ENCODE data around the gene FRG1.
"Not testable (repeated sequence)": the region's sequence is repeated elsewhere in the genome, so short reads cannot be mapped to it uniquely, and the experiment has no call there.

The FRG1 gene

GRCh38 chr4:189944077-189944476 is 3.4 kb downstream of the FRG1 start:
- WGBS, 2 experiments, result 94 to 95% methylated on average over 5 of the region's 5 CpGs

GRCh38 chr4:189946906-189947305 is 6.2 kb downstream of the FRG1 start:
- not testable (repeated sequence) for H3K9me3 ChIP-seq (ENCODE audit: control insufficient read depth, low read length); H3K27ac ChIP-seq (ENCODE audit: insufficient read depth, low read depth, low read length, poor library complexity, severe bottlenecking); H3K36me3 ChIP-seq (ENCODE audit: control insufficient read depth, insufficient read depth, low read length); H3K4me1 ChIP-seq (ENCODE audit: control insufficient read depth, insufficient read depth, low read length); H3K27me3 ChIP-seq (ENCODE audit: control insufficient read depth, insufficient read depth, low read length, poor library complexity, severe bottlenecking); H3K4me3 ChIP-seq (ENCODE audit: insufficient read depth, low read depth, low read length)
- WGBS, 2 experiments, result 87 to 93% methylated on average over 12 to 13 of the region's 13 CpGs

More at GRCh38 chr4:189944077-189944476, 3.4 kb downstream of the FRG1 start:
- H3K4me1 ChIP-seq (ENCODE audit: control insufficient read depth, insufficient read depth, low read length); H3K27me3 ChIP-seq (ENCODE audit: control insufficient read depth, insufficient read depth, low read length, poor library complexity, severe bottlenecking); H3K4me3 ChIP-seq (ENCODE audit: insufficient read depth, low read depth, low read length); H3K9me3 ChIP-seq (ENCODE audit: control insufficient read depth, low read length); H3K27ac ChIP-seq (ENCODE audit: insufficient read depth, low read depth, low read length, poor library complexity, severe bottlenecking); H3K36me3 ChIP-seq (ENCODE audit: control insufficient read depth, insufficient read depth, low read length): not testable (repeated sequence)

DNA sequence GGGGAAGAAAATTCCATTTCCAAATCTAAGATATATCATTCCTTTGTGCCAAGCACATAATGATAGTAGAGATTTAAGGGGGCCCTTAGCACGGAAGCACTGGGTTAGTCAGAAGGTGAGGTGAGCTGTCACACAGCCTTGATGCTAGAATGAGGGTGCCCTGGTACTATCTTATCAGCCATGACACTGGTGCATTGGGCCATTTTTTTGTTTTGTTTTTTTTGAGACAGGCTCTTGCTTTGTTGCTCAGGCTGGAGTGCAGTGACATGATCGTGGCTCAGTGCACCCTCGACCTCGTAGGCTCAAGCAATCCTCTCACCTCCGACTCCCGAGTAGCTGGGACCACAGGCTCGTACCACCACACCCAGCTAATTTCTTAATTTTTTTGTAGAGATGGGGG is 7.8 kb downstream of the FRG1 start:
- not testable (repeated sequence) for H3K27ac ChIP-seq (ENCODE audit: insufficient read depth, low read depth, low read length, poor library complexity, severe bottlenecking); H3K36me3 ChIP-seq (ENCODE audit: control insufficient read depth, insufficient read depth, low read length); H3K27me3 ChIP-seq (ENCODE audit: control insufficient read depth, insufficient read depth, low read length, poor library complexity, severe bottlenecking); H3K4me1 ChIP-seq (ENCODE audit: control insufficient read depth, insufficient read depth, low read length); H3K4me3 ChIP-seq (ENCODE audit: insufficient read depth, low read depth, low read length); H3K9me3 ChIP-seq (ENCODE audit: control insufficient read depth, low read length)
- whole genome bisulfite sequencing, 2 experiments, result 80 to 87% methylated on average over 7 of the region's 7 CpGs

GRCh38 chr4:189969291-189969690 is 28.6 kb downstream of the FRG1 start:
- 45 to 50% methylated on average over 1 of the region's 1 CpG for WGBS, 2 experiments
- H3K36me3 ChIP-seq (ENCODE audit: control insufficient read depth, insufficient read depth, low read length); H3K27ac ChIP-seq (ENCODE audit: insufficient read depth, low read depth, low read length, poor library complexity, severe bottlenecking); H3K27me3 ChIP-seq (ENCODE audit: control insufficient read depth, insufficient read depth, low read length, poor library complexity, severe bottlenecking); H3K9me3 ChIP-seq (ENCODE audit: control insufficient read depth, low read length); H3K4me3 ChIP-seq (ENCODE audit: insufficient read depth, low read depth, low read length); H3K4me1 ChIP-seq (ENCODE audit: control insufficient read depth, insufficient read depth, low read length): not testable (repeated sequence)

GRCh38 chr4:189973646-189974045 is 33.0 kb downstream of the FRG1 start:
- H3K27ac ChIP-seq (ENCODE audit: insufficient read depth, low read depth, low read length, poor library complexity, severe bottlenecking), result no peak overlapping the region
- H3K4me1 ChIP-seq (ENCODE audit: control insufficient read depth, insufficient read depth, low read length), result no peaks in the 10 kb centered on the region
- no peaks in the 10 kb centered on the region for H3K36me3 ChIP-seq (ENCODE audit: control insufficient read depth, insufficient read depth, low read length)
- no peak overlapping the region for H3K4me3 ChIP-seq (ENCODE audit: insufficient read depth, low read depth, low read length)
- no peaks in the 10 kb centered on the region for H3K27me3 ChIP-seq (ENCODE audit: control insufficient read depth, insufficient read depth, low read length, poor library complexity, severe bottlenecking)
- no peaks in the 10 kb centered on the region for H3K9me3 ChIP-seq (ENCODE audit: control insufficient read depth, low read length)

GRCh38 chr4:189974056-189974455 is 33.4 kb downstream of the FRG1 start:
- H3K36me3 ChIP-seq (ENCODE audit: control insufficient read depth, insufficient read depth, low read length), result no peaks in the 10 kb centered on the region
- no peak overlapping the region for H3K4me3 ChIP-seq (ENCODE audit: insufficient read depth, low read depth, low read length)
- H3K27me3 ChIP-seq (ENCODE audit: control insufficient read depth, insufficient read depth, low read length, poor library complexity, severe bottlenecking), result no peaks in the 10 kb centered on the region
- no peaks in the 10 kb centered on the region for H3K9me3 ChIP-seq (ENCODE audit: control insufficient read depth, low read length)
- no peak overlapping the region for H3K27ac ChIP-seq (ENCODE audit: insufficient read depth, low read depth, low read length, poor library complexity, severe bottlenecking)
- H3K4me1 ChIP-seq (ENCODE audit: control insufficient read depth, insufficient read depth, low read length), result no peaks in the 10 kb centered on the region
- 63 to 72% methylated on average over 4 to 5 of the region's 5 CpGs for WGBS, 2 experiments

- Histone ChIP-seq H3K9me3 (ENCODE audit: control insufficient read depth, low read length) (no peaks in the 10 kb centered on the region), H3K4me1 (ENCODE audit: control insufficient read depth, insufficient read depth, low read length) (no peaks in the 10 kb centered on the region), H3K4me3 (ENCODE audit: insufficient read depth, low read depth, low read length) (no peak overlapping the region), H3K27ac (ENCODE audit: insufficient read depth, low read depth, low read length, poor library complexity, severe bottlenecking) (no peak overlapping the region), H3K27me3 (ENCODE audit: control insufficient read depth, insufficient read depth, low read length, poor library complexity, severe bottlenecking) (no peaks in the 10 kb centered on the region), H3K36me3 (ENCODE audit: control insufficient read depth, insufficient read depth, low read length) (no peaks in the 10 kb centered on the region)
- WGBS, 2 experiments, result 66 to 71% methylated on average over 10 of the region's 10 CpGs
Observed at GRCh38 chr4:189979196-189980047, 38.8 kb downstream of the FRG1 start.

DNA sequence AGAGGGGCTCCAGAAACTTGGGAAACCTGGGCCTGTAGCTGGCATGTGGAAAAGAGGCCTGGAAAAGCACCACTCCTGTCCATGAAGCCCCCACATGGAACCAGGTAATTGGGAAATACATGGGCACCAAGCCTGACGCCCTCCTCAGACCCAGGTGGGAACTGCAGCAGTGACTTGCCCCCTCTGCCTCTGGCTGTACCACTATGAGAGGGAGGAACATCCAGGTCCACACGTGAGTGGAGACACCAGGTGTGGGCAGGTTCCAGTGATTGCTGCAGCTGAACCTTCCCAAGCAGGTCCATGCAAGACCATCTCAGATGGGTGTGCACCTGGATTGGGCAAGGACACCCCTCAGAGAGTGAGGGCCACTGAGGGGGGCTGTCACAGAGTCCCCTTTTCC is 39.6 kb downstream of the FRG1 start:
- not testable (repeated sequence) for H3K27ac ChIP-seq (ENCODE audit: insufficient read depth, low read depth, low read length, poor library complexity, severe bottlenecking); H3K4me1 ChIP-seq (ENCODE audit: control insufficient read depth, insufficient read depth, low read length); H3K4me3 ChIP-seq (ENCODE audit: insufficient read depth, low read depth, low read length); H3K27me3 ChIP-seq (ENCODE audit: control insufficient read depth, insufficient read depth, low read length, poor library complexity, severe bottlenecking); H3K36me3 ChIP-seq (ENCODE audit: control insufficient read depth, insufficient read depth, low read length); H3K9me3 ChIP-seq (ENCODE audit: control insufficient read depth, low read length)
- 47 to 52% methylated on average over 2 of the region's 2 CpGs for WGBS, 2 experiments

DNA sequence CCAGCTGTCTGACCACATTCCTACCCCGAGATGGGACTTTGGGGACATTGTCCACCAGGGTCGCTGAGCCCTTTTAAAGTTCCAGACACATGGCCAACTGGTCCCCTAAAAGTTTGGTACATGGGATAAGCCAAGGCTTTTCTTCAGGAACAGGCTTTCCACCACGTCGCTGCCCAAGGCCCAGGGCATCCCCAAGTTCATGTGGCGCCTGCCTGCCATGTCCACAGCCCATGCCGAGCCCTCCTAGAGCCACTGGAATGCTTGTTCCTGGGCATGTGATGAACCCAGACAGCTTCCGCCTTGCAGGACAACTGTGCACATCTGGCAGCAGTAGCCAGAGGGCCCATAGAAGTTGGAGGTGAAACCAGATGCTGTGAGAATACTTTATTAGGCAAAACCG is 41.3 kb downstream of the FRG1 start:
- Histone ChIP-seq H3K4me3 (ENCODE audit: insufficient read depth, low read depth, low read length) (no peak overlapping the region), H3K27ac (ENCODE audit: insufficient read depth, low read depth, low read length, poor library complexity, severe bottlenecking) (no peak overlapping the region), H3K4me1 (ENCODE audit: control insufficient read depth, insufficient read depth, low read length) (no peaks in the 10 kb centered on the region), H3K9me3 (ENCODE audit: control insufficient read depth, low read length) (no peaks in the 10 kb centered on the region), H3K27me3 (ENCODE audit: control insufficient read depth, insufficient read depth, low read length, poor library complexity, severe bottlenecking) (no peaks in the 10 kb centered on the region), H3K36me3 (ENCODE audit: control insufficient read depth, insufficient read depth, low read length) (no peaks in the 10 kb centered on the region)
- WGBS, 2 experiments, result 80 to 81% methylated on average over 8 of the region's 8 CpGs

GRCh38 chr4:189983916-189984526 is 43.3 kb downstream of the FRG1 start:
- 90 to 92% methylated on average over 35 to 41 of the region's 41 CpGs for WGBS, 2 experiments
- not testable (repeated sequence) for H3K4me1 ChIP-seq (ENCODE audit: control insufficient read depth, insufficient read depth, low read length); H3K27ac ChIP-seq (ENCODE audit: insufficient read depth, low read depth, low read length, poor library complexity, severe bottlenecking); H3K4me3 ChIP-seq (ENCODE audit: insufficient read depth, low read depth, low read length); H3K9me3 ChIP-seq (ENCODE audit: control insufficient read depth, low read length); H3K27me3 ChIP-seq (ENCODE audit: control insufficient read depth, insufficient read depth, low read length, poor library complexity, severe bottlenecking); H3K36me3 ChIP-seq (ENCODE audit: control insufficient read depth, insufficient read depth, low read length)

All from ectodermal cell (in vitro differentiated cells).